M059J (cell line): ENCODE data around the gene DHDDS. TPM values are rescaled to one million over a fixed set of nuclear protein-coding genes. Genes with fewer than 3 reads are reported as not detected.

Experiments
- total RNA-seq: library from RNA; depleted of rRNA; stranded (reverse); fragments of >200 nt; shearing (Covaris generic); gene quantifications from 2 replicates; pipeline ENCODE4 v1.2.3, GENCODE V29; 2014; rRNA removed

The DHDDS gene
- total RNA-seq, 1 experiment from 2014 or later: 62.5 TPM

Other genes starting within 250 kb of the DHDDS start
- gene CATSPER4, start 241.7 kb upstream of the DHDDS start, total RNA-seq: not detected in 2 replicates
- 28.6 and 43.0 TPM in 2 replicates for gene CEP85, start 198.1 kb upstream of the DHDDS start, total RNA-seq
- 268 and 302 TPM in 2 replicates for gene SH3BGRL3, start 152.2 kb upstream of the DHDDS start, total RNA-seq
- gene UBXN11, start 125.7 kb upstream of the DHDDS start, total RNA-seq: 4.1 and 7.3 TPM in 2 replicates
- gene CD52, start 114.4 kb upstream of the DHDDS start, total RNA-seq: not detected in 2 replicates
- 0.42 and 2.0 TPM in 2 replicates for gene CRYBG2, start 78.2 kb upstream of the DHDDS start, total RNA-seq
- not detected in 2 replicates for gene ZNF683, start 59.6 kb upstream of the DHDDS start, total RNA-seq
- not detected in 2 replicates for gene LIN28A, start 21.5 kb upstream of the DHDDS start, total RNA-seq
- gene HMGN2, start 40.1 kb downstream of the DHDDS start, total RNA-seq: 1,156 and 1,189 TPM in 2 replicates
- 24.8 and 34.2 TPM in 2 replicates for gene RPS6KA1, start 97.4 kb downstream of the DHDDS start, total RNA-seq